WTC11 (cell line): ENCODE measurements around the gene MALAT1.

Experiments used
- CREB1 ChIP-seq: sonication (generic); formaldehyde crosslinking; IDR thresholded peaks from 2 replicates; pipeline ENCODE4 v1.8.0; 2023; ENCODE audit warnings: mild to moderate bottlenecking, missing genetic modification reagents
- FOXK1 ChIP-seq: sonication (generic); formaldehyde crosslinking; IDR thresholded peaks from 2 replicates; pipeline ENCODE4 v1.8.0; 2022; ENCODE audit warnings: mild to moderate bottlenecking, moderate library complexity, missing genetic modification reagents
- FOXP1 ChIP-seq: sonication (generic); formaldehyde crosslinking; IDR thresholded peaks from 2 replicates; pipeline ENCODE4 v1.8.0; 2022; ENCODE audit warnings: missing genetic modification reagents, mild to moderate bottlenecking, moderate library complexity, borderline replicate concordance
- SP1 ChIP-seq: sonication (generic); formaldehyde crosslinking; conservative IDR thresholded peaks from 2 replicates; pipeline ENCODE4 v1.8.1; 2022; ENCODE audit warnings: missing genetic modification reagents
- TEAD4 ChIP-seq: sonication (generic); formaldehyde crosslinking; IDR thresholded peaks from 2 replicates; pipeline ENCODE4 v1.8.0; 2022; ENCODE audit warnings: mild to moderate bottlenecking, missing genetic modification reagents
- ZBTB21 ChIP-seq: sonication (generic); formaldehyde crosslinking; IDR thresholded peaks from 2 replicates; pipeline ENCODE4 v1.8.1; 2023; ENCODE audit warnings: mild to moderate bottlenecking, missing genetic modification reagents, borderline replicate concordance
- ZNF317 ChIP-seq: sonication (generic); formaldehyde crosslinking; IDR thresholded peaks from 2 replicates; pipeline ENCODE4 v1.8.1; 2023; ENCODE audit warnings: low read depth, mild to moderate bottlenecking, moderate library complexity, missing genetic modification reagents, borderline replicate concordance
- TF ChIP-seq, protein P1 (sequence below): sonication (generic); formaldehyde crosslinking; IDR thresholded peaks from 2 replicates; pipeline ENCODE4 v1.8.1; 2023; ENCODE audit warnings: mild to moderate bottlenecking, missing genetic modification reagents, borderline replicate concordance
- TF ChIP-seq, protein P2 (sequence below): sonication (generic); formaldehyde crosslinking; IDR thresholded peaks from 2 replicates; pipeline ENCODE4 v1.8.1; 2022; ENCODE audit warnings: low read depth, mild to moderate bottlenecking, moderate library complexity, missing genetic modification reagents, borderline replicate concordance
- TF ChIP-seq, protein P3 (sequence below): fragments of 200-600 bp; IDR thresholded peaks from 2 replicates; pipeline ENCODE4 v1.8.0; 2022; ENCODE audit warnings: antibody characterized with exemption
- TF ChIP-seq, protein P4 (sequence below): sonication (generic); formaldehyde crosslinking; IDR thresholded peaks from 2 replicates; pipeline ENCODE4 v1.8.0; 2022; ENCODE audit warnings: mild to moderate bottlenecking, missing genetic modification reagents
- TF ChIP-seq, protein P5 (sequence below): sonication (generic); formaldehyde crosslinking; IDR thresholded peaks from 2 replicates; pipeline ENCODE4 v1.8.1; 2022; ENCODE audit warnings: mild to moderate bottlenecking, missing genetic modification reagents, moderate library complexity, borderline replicate concordance

DNA sequence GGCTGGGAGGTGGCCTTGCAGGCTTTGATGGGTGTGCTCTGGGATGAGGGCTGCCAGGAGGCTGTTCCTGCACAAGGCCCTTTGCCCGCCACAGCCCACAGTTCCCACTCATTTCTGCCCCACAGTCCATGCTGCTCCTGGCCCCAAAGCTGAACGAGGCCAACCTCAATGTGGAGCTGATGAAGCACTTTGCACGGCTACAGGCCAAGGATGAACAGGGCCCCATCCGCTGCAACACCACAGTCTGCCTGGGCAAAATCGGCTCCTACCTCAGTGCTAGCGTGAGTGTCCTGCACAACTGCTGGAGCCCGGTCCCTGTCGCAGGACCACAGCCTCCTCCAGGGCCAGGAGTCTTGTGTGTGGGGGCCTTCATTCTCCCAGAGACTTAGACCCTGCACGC lies 36.3 kb downstream of the MALAT1 start:
- TF ChIP-seq, protein P1, sequence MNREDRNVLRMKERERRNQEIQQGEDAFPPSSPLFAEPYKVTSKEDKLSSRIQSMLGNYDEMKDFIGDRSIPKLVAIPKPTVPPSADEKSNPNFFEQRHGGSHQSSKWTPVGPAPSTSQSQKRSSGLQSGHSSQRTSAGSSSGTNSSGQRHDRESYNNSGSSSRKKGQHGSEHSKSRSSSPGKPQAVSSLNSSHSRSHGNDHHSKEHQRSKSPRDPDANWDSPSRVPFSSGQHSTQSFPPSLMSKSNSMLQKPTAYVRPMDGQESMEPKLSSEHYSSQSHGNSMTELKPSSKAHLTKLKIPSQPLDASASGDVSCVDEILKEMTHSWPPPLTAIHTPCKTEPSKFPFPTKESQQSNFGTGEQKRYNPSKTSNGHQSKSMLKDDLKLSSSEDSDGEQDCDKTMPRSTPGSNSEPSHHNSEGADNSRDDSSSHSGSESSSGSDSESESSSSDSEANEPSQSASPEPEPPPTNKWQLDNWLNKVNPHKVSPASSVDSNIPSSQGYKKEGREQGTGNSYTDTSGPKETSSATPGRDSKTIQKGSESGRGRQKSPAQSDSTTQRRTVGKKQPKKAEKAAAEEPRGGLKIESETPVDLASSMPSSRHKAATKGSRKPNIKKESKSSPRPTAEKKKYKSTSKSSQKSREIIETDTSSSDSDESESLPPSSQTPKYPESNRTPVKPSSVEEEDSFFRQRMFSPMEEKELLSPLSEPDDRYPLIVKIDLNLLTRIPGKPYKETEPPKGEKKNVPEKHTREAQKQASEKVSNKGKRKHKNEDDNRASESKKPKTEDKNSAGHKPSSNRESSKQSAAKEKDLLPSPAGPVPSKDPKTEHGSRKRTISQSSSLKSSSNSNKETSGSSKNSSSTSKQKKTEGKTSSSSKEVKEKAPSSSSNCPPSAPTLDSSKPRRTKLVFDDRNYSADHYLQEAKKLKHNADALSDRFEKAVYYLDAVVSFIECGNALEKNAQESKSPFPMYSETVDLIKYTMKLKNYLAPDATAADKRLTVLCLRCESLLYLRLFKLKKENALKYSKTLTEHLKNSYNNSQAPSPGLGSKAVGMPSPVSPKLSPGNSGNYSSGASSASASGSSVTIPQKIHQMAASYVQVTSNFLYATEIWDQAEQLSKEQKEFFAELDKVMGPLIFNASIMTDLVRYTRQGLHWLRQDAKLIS (CRISPR knock-in tag), result no peak
- TF ChIP-seq ZNF317 (CRISPR knock-in tag), result no peak
- no peak for TF ChIP-seq FOXP1 (CRISPR knock-in tag)
- no peak for TF ChIP-seq FOXK1 (CRISPR knock-in tag)
- TF ChIP-seq SP1, result no peak
- TF ChIP-seq, protein P2, sequence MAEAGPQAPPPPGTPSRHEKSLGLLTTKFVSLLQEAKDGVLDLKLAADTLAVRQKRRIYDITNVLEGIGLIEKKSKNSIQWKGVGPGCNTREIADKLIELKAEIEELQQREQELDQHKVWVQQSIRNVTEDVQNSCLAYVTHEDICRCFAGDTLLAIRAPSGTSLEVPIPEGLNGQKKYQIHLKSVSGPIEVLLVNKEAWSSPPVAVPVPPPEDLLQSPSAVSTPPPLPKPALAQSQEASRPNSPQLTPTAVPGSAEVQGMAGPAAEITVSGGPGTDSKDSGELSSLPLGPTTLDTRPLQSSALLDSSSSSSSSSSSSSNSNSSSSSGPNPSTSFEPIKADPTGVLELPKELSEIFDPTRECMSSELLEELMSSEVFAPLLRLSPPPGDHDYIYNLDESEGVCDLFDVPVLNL (CRISPR knock-in tag), result no peak
- TF ChIP-seq ZBTB21 (CRISPR knock-in tag), result no peak
- TF ChIP-seq, protein P3, sequence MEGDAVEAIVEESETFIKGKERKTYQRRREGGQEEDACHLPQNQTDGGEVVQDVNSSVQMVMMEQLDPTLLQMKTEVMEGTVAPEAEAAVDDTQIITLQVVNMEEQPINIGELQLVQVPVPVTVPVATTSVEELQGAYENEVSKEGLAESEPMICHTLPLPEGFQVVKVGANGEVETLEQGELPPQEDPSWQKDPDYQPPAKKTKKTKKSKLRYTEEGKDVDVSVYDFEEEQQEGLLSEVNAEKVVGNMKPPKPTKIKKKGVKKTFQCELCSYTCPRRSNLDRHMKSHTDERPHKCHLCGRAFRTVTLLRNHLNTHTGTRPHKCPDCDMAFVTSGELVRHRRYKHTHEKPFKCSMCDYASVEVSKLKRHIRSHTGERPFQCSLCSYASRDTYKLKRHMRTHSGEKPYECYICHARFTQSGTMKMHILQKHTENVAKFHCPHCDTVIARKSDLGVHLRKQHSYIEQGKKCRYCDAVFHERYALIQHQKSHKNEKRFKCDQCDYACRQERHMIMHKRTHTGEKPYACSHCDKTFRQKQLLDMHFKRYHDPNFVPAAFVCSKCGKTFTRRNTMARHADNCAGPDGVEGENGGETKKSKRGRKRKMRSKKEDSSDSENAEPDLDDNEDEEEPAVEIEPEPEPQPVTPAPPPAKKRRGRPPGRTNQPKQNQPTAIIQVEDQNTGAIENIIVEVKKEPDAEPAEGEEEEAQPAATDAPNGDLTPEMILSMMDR, result no peak
- no peak for TF ChIP-seq TEAD4 (CRISPR knock-in tag)
- TF ChIP-seq, protein P4, sequence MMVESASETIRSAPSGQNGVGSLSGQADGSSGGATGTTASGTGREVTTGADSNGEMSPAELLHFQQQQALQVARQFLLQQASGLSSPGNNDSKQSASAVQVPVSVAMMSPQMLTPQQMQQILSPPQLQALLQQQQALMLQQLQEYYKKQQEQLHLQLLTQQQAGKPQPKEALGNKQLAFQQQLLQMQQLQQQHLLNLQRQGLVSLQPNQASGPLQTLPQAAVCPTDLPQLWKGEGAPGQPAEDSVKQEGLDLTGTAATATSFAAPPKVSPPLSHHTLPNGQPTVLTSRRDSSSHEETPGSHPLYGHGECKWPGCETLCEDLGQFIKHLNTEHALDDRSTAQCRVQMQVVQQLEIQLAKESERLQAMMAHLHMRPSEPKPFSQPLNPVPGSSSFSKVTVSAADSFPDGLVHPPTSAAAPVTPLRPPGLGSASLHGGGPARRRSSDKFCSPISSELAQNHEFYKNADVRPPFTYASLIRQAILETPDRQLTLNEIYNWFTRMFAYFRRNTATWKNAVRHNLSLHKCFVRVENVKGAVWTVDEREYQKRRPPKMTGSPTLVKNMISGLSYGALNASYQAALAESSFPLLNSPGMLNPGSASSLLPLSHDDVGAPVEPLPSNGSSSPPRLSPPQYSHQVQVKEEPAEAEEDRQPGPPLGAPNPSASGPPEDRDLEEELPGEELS (CRISPR knock-in tag), result no peak
- TF ChIP-seq, protein P5, sequence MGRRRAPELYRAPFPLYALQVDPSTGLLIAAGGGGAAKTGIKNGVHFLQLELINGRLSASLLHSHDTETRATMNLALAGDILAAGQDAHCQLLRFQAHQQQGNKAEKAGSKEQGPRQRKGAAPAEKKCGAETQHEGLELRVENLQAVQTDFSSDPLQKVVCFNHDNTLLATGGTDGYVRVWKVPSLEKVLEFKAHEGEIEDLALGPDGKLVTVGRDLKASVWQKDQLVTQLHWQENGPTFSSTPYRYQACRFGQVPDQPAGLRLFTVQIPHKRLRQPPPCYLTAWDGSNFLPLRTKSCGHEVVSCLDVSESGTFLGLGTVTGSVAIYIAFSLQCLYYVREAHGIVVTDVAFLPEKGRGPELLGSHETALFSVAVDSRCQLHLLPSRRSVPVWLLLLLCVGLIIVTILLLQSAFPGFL (CRISPR knock-in tag), result no peak
- TF ChIP-seq CREB1, result no peak
